ENCODE results near the gene B4GALT3. TPM values are rescaled to one million over a fixed set of nuclear protein-coding genes. Genes with fewer than 3 reads are reported as not detected.
"Not testable (repeated sequence)": the region's sequence is repeated elsewhere in the genome, so short reads cannot be mapped to it uniquely, and the experiment has no call there.

Gene B4GALT3
- 9.1 TPM for total RNA-seq (ENCODE audit: insufficient read depth, low replicate concordance)

DNA sequence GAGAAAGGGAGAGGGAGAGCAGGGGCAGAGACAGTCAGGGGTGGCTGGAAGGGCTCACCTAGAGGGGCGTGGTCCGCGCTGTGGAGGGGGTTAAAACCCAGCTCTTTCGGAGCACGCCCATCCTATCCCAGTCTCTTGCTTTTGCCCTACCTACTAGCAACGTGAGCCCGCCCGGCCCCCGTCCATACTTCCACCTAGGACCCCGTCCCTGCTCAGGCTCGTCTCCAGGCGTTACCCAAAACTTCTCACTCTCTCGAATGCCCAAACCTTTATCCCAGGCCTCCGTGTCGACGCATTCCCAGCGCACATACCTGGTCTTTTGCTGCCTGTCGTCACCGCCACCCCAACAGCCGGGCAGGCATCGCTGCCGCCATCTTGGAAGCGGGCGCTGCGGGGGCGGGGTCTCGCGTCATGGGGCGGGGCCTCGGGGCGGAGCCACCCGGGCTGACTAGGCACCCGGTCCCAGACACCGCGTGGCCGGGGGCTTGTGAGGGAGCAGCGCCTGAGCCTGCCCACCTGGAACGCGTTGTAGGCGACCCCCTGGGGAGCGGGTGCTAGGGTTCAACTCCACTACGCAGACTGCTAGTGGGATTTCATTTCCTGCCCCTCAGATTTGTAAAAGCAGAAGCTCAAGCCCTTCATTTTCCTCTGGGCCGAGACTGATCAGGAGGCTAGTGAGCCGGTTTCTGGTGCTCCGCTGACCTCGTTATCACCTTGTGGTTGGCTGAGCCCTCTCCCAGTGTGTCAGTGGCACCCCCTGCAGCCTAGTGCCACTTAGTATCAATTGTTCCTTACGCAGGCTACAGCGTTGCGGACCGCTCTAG lies at the start of gene B4GALT3:
B4GALT3 (minus strand) TSS at position 396 of the 824 bp plus-strand sequence. CDS start 1,447 bp downstream, outside the sequence.
- peak; percentile 86 for DNase-seq (ENCODE audit: low spot score)

- no peak for DNase-seq (ENCODE audit: low spot score)
These were observed 49.5 kb upstream of the B4GALT3 start for GRCh38 chr1:161226759-161227158.

- no peak for DNase-seq (ENCODE audit: low spot score)
These were observed 49.0 kb upstream of the B4GALT3 start for GRCh38 chr1:161226320-161226711.

GRCh38 chr1:161225534-161226319 lies 48.4 kb upstream of the B4GALT3 start, which contains the start of gene TOMM40L:
Gene TOMM40L (plus strand): TSS chr1:161226060. CDS start chr1:161226490, 430 bp downstream.
- peak; percentile 99 for DNase-seq (ENCODE audit: low spot score)

GRCh38 chr1:161225178-161225533 lies 47.8 kb upstream of the B4GALT3 start:
- peak; percentile 17 for DNase-seq (ENCODE audit: low spot score)

DNA sequence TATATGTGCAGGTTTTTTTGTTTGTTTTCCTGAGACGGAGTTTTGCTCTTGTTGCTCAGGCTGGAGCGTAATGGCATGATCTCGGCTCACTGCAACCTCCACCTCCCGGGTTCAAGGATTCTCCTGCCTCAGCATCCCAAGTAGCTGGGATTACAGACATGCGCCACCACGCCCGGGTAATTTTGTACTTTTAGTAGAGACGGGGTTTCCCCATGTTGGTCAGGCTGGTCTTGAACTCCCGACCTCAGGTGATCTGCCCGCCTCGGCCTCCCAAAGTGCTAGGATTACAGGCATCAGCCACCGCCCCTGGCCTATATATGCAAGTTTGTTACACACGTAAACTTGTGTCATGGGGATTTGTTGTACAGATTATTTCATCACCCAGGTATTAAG lies 47.4 kb upstream of the B4GALT3 start:
- not testable (repeated sequence) for DNase-seq (ENCODE audit: low spot score)

DNA sequence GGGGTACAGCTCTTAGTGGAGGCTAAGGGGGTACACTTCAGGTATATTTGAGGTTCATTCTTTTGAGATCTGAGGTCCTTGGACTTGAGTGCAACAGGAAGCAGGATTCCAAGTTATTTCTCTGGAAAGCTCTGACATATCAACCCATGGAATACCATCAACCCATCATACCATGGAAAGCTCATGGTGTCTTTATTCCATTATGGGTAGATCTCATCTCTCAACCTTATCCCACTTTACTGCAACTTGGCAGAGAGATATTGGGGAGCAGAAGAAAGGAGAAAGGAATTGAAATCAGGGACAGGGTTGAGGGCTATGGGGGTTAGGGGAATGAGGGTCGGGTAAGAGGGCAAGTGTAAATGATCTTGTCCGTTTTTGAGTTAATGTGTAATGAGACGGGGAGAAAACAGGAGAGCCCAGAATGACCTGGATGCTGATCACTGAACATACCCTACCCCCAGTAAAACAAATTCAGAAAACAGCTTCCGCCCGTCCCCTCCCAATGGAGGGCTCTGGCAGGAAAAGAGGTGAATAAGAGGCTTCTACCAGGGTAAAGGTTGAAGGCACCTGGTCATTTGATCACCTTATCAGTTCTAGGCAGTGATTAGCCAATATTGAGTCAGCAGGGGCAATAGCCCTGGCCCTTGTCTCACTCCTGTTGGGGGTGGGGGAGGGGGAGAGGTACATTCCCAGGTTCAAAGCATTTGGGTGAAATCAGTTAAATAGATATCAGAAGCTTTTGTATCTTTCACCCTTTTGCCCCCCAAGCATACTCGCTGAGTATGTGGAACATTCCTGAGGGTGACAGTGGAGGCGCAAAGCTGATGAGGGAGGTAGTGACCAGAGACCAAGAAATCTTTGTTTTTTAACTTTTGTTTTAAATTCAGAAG lies 46.7 kb upstream of the B4GALT3 start:
- DNase-seq (ENCODE audit: low spot score): no peak

DNA sequence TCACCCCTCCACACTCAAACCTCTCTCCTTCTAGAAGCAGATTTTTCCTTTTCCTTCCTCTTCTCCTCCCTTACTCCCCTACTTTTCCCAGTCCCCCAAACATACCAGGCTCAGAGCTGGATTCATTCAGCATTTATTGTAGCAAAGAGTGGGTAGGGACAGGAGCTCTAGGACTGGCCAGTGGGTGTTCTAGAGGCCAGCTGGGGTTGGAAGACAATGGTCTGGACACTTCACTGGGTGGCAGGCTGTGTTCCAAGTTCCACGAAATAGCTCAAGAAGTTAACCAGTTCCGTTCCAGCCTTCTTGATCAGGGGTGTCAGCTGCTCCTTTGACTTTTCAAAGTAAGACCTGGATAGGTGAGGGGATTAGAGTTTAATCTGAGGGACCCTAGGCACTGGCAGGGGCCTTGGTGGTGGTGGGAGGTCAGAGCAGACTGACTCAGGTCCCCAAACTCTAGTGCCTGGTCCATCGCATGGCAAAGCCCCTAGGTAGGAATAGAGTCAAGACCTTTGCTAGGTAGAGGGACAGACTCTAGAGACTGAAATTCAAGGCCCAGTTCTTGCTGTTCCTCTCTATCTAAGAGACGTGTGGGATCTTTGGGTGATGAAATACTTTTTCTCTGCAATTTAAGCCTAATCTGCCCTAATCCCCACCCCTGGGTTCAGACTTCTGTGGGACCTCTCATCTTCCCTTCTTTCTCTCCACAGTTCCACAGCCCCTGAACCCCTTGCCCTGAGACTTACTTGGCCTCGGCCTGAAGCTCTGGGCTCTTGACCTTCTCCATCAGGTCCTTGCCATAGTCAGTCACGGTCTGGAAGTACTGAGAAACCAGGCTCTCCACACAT lies 45.1 kb upstream of the B4GALT3 start:
- no peak for DNase-seq (ENCODE audit: low spot score)

DNA sequence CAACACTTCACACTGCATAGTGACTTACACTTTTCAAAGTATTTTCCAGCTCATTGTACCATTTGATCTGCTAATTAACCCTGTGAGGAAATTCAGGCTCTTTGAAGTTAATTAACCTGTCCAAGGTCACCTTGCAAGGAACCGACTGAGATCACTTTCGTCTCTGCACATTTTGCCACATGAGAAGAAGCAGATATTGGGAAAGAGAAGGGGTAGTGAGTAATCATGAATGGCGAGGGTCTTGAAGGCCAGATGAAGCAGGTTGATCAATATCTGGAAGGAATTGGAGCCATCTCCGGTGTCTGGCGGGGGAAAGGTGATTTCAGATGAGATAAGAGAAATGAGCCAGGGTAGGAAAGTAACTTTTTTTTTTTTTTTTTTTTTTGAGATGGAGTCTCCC lies 42.7 kb upstream of the B4GALT3 start:
- no peak for DNase-seq (ENCODE audit: low spot score)

GRCh38 chr1:161219078-161219892 lies 42.0 kb upstream of the B4GALT3 start:
- DNase-seq (ENCODE audit: low spot score): no peak

GRCh38 chr1:161218301-161219077 lies 41.2 kb upstream of the B4GALT3 start:
- no peak for DNase-seq (ENCODE audit: low spot score)

GRCh38 chr1:161217831-161218230 lies 40.5 kb upstream of the B4GALT3 start:
- no peak for DNase-seq (ENCODE audit: low spot score)

- DNase-seq (ENCODE audit: low spot score): peak; percentile 19
These were observed 39.8 kb upstream of the B4GALT3 start for GRCh38 chr1:161216945-161217712.

DNA sequence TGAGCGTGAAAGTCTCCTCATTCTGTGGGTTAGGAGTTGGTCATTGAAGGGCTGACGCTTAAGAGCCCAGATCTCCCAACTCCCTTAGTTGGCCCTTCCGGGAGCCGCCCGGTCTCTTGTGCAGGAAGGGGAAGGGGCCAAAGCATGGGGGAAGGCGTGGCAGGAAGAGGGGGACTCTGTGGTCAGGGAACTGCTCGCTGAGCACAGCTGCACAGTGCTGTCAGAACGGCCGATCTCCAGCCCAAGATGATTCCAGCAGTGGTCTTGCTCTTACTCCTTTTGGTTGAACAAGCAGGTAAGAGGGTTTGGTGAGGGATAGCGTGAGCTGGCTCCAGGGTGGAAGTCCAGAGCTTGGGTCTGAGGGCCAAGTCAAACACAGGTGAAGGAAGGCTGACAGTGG lies 37.8 kb upstream of the B4GALT3 start, which contains the start of gene FCER1G:
FCER1G (plus strand) TSS at position 220 of the 400 bp plus-strand sequence; CDS start at position 247, 27 bp downstream.
- DNase-seq (ENCODE audit: low spot score): peak; percentile 30

- no peak for DNase-seq (ENCODE audit: low spot score)
These were observed 37.1 kb upstream of the B4GALT3 start for GRCh38 chr1:161214369-161214768.

GRCh38 chr1:161209790-161210409 lies 32.6 kb upstream of the B4GALT3 start:
- DNase-seq (ENCODE audit: low spot score): peak; percentile 69

- no peak for DNase-seq (ENCODE audit: low spot score)
These were observed 29.9 kb upstream of the B4GALT3 start for GRCh38 chr1:161207173-161207572.
